ENCODE measurements around the gene PHACTR3.
A peak's percentile ranks its signal among the peaks of the same experiment; 100 is the strongest.

The PHACTR3 gene

GRCh38 chr20:59575653-59576052 is 28.7 kb upstream of the PHACTR3 start:
- Histone ChIP-seq H3K4me3 (ENCODE audit: low read length) (no peak overlapping the region), H3K9me3 (ENCODE audit: insufficient read depth, low read depth, low read length) (no peaks in the 10 kb centered on the region), H3K9ac (ENCODE audit: low read depth, low read length) (no peak overlapping the region), H3K4me1 (ENCODE audit: insufficient read depth, low read length) (no peaks in the 10 kb centered on the region), H3K27me3 (ENCODE audit: insufficient read depth, low read length) (peaks cover 95% of the 10 kb centered on the region), H3K36me3 (ENCODE audit: insufficient read depth, low read length) (no peaks in the 10 kb centered on the region), H3K27ac (ENCODE audit: low read depth, low read length) (no peak overlapping the region)
- 80% methylated on average over 1 of the region's 1 CpG for WGBS

DNA sequence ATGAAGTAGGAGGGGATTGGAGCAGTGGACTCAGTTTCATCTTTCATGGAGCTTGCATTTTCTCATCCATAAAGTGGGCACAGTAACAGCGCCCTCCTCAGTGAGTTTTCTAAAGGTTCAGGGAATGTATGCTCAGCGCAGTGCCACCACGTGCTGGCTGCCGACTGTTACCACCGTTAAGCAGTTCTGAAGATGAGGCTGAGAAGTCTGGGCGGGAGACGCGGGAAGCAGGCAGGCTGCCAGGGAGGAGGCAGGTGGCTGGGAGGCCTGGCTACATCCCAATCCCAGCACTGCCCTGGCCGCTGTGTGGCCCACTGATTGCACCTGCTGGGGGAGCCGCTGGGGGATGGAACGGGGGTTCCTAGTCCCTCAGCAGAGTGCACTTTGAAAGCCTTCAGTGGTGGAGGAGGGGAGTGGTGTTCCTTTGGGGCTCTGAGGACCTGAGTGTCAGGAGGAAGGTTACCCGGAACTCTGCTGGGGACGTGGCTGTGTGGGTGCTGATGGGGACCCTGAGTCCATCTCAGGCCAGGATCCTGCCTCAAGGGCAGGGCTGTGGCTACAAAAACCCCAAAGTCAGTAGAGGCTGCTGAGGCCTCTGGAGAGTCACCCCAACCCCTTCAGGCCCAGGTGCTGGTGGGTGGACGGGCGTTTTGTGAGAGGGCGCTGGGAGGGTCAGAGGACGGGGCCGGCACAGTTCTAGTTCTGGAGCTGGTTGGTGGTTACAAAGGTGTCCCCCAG is 28.0 kb upstream of the PHACTR3 start:
- no peak overlapping the region for H3K9ac ChIP-seq (ENCODE audit: low read depth, low read length)
- H3K4me1 ChIP-seq (ENCODE audit: insufficient read depth, low read length) = no peaks in the 10 kb centered on the region
- 62% methylated on average over 18 of the region's 18 CpGs for WGBS
- no peak overlapping the region for H3K27ac ChIP-seq (ENCODE audit: low read depth, low read length)
- H3K36me3 ChIP-seq (ENCODE audit: insufficient read depth, low read length) = no peaks in the 10 kb centered on the region
- no peaks in the 10 kb centered on the region for H3K9me3 ChIP-seq (ENCODE audit: insufficient read depth, low read depth, low read length)
- peak overlapping the region; percentile 43; the same call in 1 of the 2 replicates for H3K4me3 ChIP-seq (ENCODE audit: low read length)
- peaks cover 98% of the 10 kb centered on the region for H3K27me3 ChIP-seq (ENCODE audit: insufficient read depth, low read length)

DNA sequence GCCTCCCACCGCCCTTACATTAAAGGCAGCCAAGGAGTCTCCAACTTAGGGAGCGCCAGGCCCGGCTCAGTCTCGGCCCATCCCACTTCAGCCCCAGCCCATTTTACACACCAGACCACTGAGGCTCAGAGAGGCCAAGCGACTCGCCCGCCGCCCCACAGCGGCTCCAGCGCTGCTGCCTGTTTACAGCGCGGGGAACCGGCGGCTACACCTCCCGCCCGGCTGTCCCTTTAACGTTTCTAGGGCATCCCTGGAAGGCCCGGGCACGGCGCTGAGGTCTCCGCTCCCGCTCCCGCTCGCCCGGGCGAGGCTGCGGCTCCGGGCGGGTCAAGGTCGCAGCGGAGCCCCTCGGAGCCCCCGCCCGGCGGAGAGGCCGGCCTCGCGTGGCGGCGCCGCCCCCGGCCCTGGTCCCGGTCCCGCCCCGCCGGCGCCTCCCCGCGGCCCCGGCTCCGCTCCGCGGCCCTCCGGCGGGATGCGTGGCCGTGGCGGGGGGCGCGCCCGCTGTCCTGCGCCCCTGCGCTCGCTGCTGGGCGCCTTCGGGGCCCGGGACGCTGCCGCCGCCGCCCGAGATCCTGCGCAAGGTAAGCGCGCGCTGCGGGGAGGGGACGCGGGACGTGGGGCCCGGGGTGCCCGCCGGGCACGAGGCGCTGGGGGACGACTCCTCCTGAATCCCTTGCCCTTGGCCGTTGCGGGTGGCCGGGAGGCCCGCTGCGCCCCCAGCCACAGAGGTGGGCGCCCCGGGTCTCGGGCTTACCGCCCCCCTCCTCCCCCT is 27.1 kb upstream of the PHACTR3 start:
- Histone ChIP-seq H3K27me3 (ENCODE audit: insufficient read depth, low read length) (peaks cover 96% of the 10 kb centered on the region), H3K4me3 (ENCODE audit: low read length) (peak overlapping the region; percentile 43), H3K4me1 (ENCODE audit: insufficient read depth, low read length) (no peaks in the 10 kb centered on the region), H3K36me3 (ENCODE audit: insufficient read depth, low read length) (no peaks in the 10 kb centered on the region), H3K9ac (ENCODE audit: low read depth, low read length) (no peak overlapping the region), H3K27ac (ENCODE audit: low read depth, low read length) (no peak overlapping the region), H3K9me3 (ENCODE audit: insufficient read depth, low read depth, low read length) (no peaks in the 10 kb centered on the region)
- WGBS = 17% methylated on average over 95 of the region's 95 CpGs

- H3K27ac ChIP-seq (ENCODE audit: low read depth, low read length) = no peak overlapping the region
Observed at GRCh38 chr20:59577809-59578435, 26.4 kb upstream of the PHACTR3 start.

GRCh38 chr20:59578436-59579403 is 25.6 kb upstream of the PHACTR3 start:
- Histone ChIP-seq H3K9me3 (ENCODE audit: insufficient read depth, low read depth, low read length) (no peaks in the 10 kb centered on the region), H3K4me1 (ENCODE audit: insufficient read depth, low read length) (no peaks in the 10 kb centered on the region), H3K27ac (ENCODE audit: low read depth, low read length) (no peak overlapping the region), H3K27me3 (ENCODE audit: insufficient read depth, low read length) (peaks cover 88% of the 10 kb centered on the region), H3K9ac (ENCODE audit: low read depth, low read length) (no peak overlapping the region), H3K4me3 (ENCODE audit: low read length) (no peak overlapping the region), H3K36me3 (ENCODE audit: insufficient read depth, low read length) (no peaks in the 10 kb centered on the region)
- WGBS = 91% methylated on average over 18 of the region's 18 CpGs

More at GRCh38 chr20:59577809-59578435, 26.4 kb upstream of the PHACTR3 start:
- Histone ChIP-seq H3K4me3 (ENCODE audit: low read length) (peak overlapping the region; percentile 43; the same call in 1 of the 2 replicates), H3K9me3 (ENCODE audit: insufficient read depth, low read depth, low read length) (no peaks in the 10 kb centered on the region), H3K4me1 (ENCODE audit: insufficient read depth, low read length) (no peaks in the 10 kb centered on the region), H3K9ac (ENCODE audit: low read depth, low read length) (no peak overlapping the region), H3K36me3 (ENCODE audit: insufficient read depth, low read length) (no peaks in the 10 kb centered on the region), H3K27me3 (ENCODE audit: insufficient read depth, low read length) (peaks cover 94% of the 10 kb centered on the region)
- WGBS = 60% methylated on average over 18 of the region's 18 CpGs

DNA sequence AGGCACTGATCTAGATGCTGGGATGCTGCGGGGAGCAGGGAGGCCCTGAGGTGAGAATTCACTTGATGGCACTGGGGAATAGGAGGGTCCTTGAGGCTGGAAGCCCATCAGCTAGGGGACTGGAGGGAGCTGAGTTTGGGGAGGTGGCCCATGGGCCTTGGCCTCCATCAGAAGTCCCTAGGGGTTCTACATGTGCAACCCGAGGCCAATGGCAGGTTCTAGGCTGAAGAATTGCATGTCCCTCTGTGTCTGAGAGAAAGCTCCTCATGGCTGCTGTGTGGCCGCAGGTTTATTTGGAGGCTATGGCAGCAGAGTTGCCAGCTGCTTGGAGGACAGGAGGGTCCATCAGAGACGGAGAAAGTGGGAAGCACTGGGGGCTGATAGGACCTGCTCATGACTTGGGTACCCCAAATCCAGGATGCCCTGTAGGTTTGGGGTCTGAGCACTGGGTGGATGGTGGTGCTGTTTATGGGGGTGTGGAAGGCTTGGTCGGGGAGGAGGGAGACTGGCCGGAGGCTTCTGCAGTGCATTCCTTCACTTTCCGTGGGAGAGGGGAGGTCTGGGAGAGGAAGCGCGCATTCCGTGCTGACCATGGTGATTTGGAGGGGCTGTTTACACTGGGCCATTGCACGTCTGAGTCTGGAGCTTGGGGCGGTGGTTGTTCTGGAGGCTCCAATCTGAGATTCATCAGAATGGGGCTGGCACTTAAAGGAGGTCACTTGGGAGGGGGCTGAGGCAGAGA is 24.8 kb upstream of the PHACTR3 start:
- Histone ChIP-seq H3K36me3 (ENCODE audit: insufficient read depth, low read length) (no peaks in the 10 kb centered on the region), H3K9me3 (ENCODE audit: insufficient read depth, low read depth, low read length) (no peaks in the 10 kb centered on the region), H3K9ac (ENCODE audit: low read depth, low read length) (no peak overlapping the region), H3K4me1 (ENCODE audit: insufficient read depth, low read length) (no peaks in the 10 kb centered on the region), H3K4me3 (ENCODE audit: low read length) (no peak overlapping the region), H3K27me3 (ENCODE audit: insufficient read depth, low read length) (peaks cover 79% of the 10 kb centered on the region), H3K27ac (ENCODE audit: low read depth, low read length) (no peak overlapping the region)
- WGBS = 81% methylated on average over 12 of the region's 12 CpGs

- Histone ChIP-seq H3K9me3 (ENCODE audit: insufficient read depth, low read depth, low read length) (no peaks in the 10 kb centered on the region), H3K36me3 (ENCODE audit: insufficient read depth, low read length) (no peaks in the 10 kb centered on the region), H3K9ac (ENCODE audit: low read depth, low read length) (no peak overlapping the region), H3K27me3 (ENCODE audit: insufficient read depth, low read length) (peaks cover 72% of the 10 kb centered on the region), H3K4me3 (ENCODE audit: low read length) (no peak overlapping the region), H3K4me1 (ENCODE audit: insufficient read depth, low read length) (no peaks in the 10 kb centered on the region), H3K27ac (ENCODE audit: low read depth, low read length) (no peak overlapping the region)
- 81% methylated on average over 7 of the region's 8 CpGs for WGBS
Observed at GRCh38 chr20:59580146-59580946, 24.0 kb upstream of the PHACTR3 start.

DNA sequence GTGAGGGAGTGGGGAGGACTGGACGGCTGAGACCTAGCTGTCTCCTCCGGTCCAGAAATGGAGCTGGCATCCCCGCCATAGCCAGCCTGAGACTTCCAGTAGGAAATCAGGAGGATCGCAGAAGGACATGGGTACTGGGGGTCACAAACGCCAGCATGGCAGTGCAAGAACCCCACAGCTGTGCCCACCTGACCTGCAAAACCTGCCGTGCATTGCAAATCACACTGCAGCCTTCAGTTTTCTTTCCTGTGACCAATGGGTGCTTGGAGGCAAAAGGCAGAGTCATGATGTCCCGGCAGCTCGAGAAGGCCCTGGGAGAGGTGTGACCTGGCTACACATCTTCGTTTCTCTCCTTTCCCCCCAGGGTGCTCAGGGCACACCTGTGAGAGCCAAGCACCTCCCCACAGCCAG is 23.3 kb upstream of the PHACTR3 start:
- H3K36me3 ChIP-seq (ENCODE audit: insufficient read depth, low read length) = no peaks in the 10 kb centered on the region
- no peaks in the 10 kb centered on the region for H3K4me1 ChIP-seq (ENCODE audit: insufficient read depth, low read length)
- H3K4me3 ChIP-seq (ENCODE audit: low read length) = no peak overlapping the region
- peaks cover 66% of the 10 kb centered on the region for H3K27me3 ChIP-seq (ENCODE audit: insufficient read depth, low read length)
- H3K27ac ChIP-seq (ENCODE audit: low read depth, low read length) = no peak overlapping the region
- WGBS = 86% methylated on average over 9 of the region's 9 CpGs
- H3K9me3 ChIP-seq (ENCODE audit: insufficient read depth, low read depth, low read length) = no peaks in the 10 kb centered on the region
- no peak overlapping the region for H3K9ac ChIP-seq (ENCODE audit: low read depth, low read length)

DNA sequence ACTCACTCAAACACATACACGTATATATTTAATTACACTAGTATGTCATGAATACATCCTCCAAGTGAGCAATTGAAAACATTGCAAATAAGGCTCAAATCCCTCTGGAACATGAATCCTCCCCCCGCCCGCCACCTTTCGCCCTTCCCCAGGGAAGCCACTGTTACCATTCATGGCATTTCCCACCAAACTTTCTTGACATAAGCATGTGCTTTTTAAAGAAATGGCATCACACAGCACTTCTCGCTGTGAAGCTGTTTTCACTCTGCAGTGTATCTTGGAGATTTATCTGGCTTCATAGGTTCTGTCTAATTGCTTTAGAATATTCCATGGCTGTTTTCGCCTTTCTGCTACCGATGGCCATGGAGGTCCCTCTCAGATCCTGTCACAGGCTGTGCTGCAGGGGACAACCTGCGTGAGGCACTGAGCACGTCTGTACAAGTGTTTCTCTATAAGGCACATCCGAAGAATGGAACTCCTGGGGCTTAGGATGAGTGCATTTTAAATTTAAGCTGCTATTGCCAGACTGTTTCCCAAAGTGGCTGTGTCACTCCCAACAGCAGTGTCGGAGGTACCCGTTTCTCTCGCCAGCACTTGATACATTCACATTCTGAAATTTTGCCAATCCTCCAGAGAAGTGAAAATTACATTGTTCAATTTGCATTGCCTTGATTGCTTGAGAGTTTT is 22.2 kb upstream of the PHACTR3 start:
- peaks cover 54% of the 10 kb centered on the region for H3K27me3 ChIP-seq (ENCODE audit: insufficient read depth, low read length)
- H3K27ac ChIP-seq (ENCODE audit: low read depth, low read length) = no peak overlapping the region
- H3K9ac ChIP-seq (ENCODE audit: low read depth, low read length) = no peak overlapping the region
- WGBS = 91% methylated on average over 13 of the region's 13 CpGs
- 0 out of 2 replicates have a peak, but pooled peaks cover 4% of the 10 kb centered on the region for H3K9me3 ChIP-seq (ENCODE audit: insufficient read depth, low read depth, low read length)
- H3K4me3 ChIP-seq (ENCODE audit: low read length) = no peak overlapping the region
- no peaks in the 10 kb centered on the region for H3K4me1 ChIP-seq (ENCODE audit: insufficient read depth, low read length)
- no peaks in the 10 kb centered on the region for H3K36me3 ChIP-seq (ENCODE audit: insufficient read depth, low read length)
